H1 (cell line): ENCODE data around the gene TMEM255B. TPM values are rescaled to one million over a fixed set of nuclear protein-coding genes. Genes with fewer than 3 reads are reported as not detected.

Experiments used
- ASH2L ChIP-seq: fragments of 200-600, 300-600 bp; sonication (generic); IDR thresholded peaks from one replicate; pipeline ENCODE4 v1.7.1; 2017; ENCODE audit warnings: low read length
- CBX5 ChIP-seq: fragments of 300-800, 300-1000 bp; sonication (generic); IDR thresholded peaks from 2 replicates; pipeline ENCODE4 v1.7.1; 2016; ENCODE audit warnings: antibody characterized with exemption, low read length, low read depth
- EP300 ChIP-seq, 2 experiments: IDR thresholded peaks; 1 replicate in 1 of 2; 2 replicates in 1 of 2; pipeline ENCODE4 v1.6.1; 2011 to 2012; ENCODE audit warnings: low read depth in 2 of 2, low read length in 2 of 2, mild to moderate bottlenecking in 2 of 2, borderline replicate concordance in 1 of 2, inconsistent platforms in 1 of 2, moderate library complexity in 1 of 2
- FOSL1 ChIP-seq: IDR thresholded peaks from 2 replicates; pipeline ENCODE4 v1.6.1; 2011; ENCODE audit warnings: mild to moderate bottlenecking, low read depth, low read length, moderate library complexity; ENCODE audit not compliant: insufficient read depth
- RAD21 ChIP-seq, 2 experiments: IDR thresholded peaks in 1 of 2; conservative IDR thresholded peaks in 1 of 2; 2 replicates each; pipeline ENCODE4 v1.6.1; 2011; ENCODE audit warnings: low read depth in 2 of 2, low read length in 2 of 2, improper control_type of control experiment in 1 of 2, inconsistent platforms in 1 of 2, mild to moderate bottlenecking in 1 of 2, moderate library complexity in 1 of 2
- SP1 ChIP-seq: IDR thresholded peaks from 2 replicates; pipeline ENCODE4 v1.6.1; 2011; ENCODE audit warnings: low read depth, low read length
- SP4 ChIP-seq: IDR thresholded peaks from 2 replicates; pipeline ENCODE4 v1.6.1; 2012; ENCODE audit warnings: low read length, inconsistent platforms
- TAF7 ChIP-seq: optimal IDR thresholded peaks from 2 replicates; pipeline ENCODE3; 2011; ENCODE audit warnings: low read depth, mild to moderate bottlenecking, inconsistent platforms, low read length, moderate library complexity, borderline replicate concordance
- polyA plus RNA-seq, 7 experiments: library from polyadenylated mRNA; depleted of rRNA in 3 of 7; stranded (reverse) in 5 of 7; unstranded in 2 of 7; fragments of >200 nt in 5 of 7; fragments of 200-250 nt in 2 of 7; gene quantifications; 1 replicate in 5 of 7; 2 replicates in 1 of 7; 4 replicates in 1 of 7; pipeline versions ENCODE4 v1.2.1 to v1.2.3, GENCODE V29; 2011 to 2013; ENCODE audit warnings: missing spikeins in 2 of 7, mixed read lengths in 2 of 7
- total RNA-seq: library from RNA; stranded (reverse); fragmentation: NEBNext Ultra II Directional; extraction: Animal tissue kit (Norgen Biotek cat#: 25700); gene quantifications from 2 replicates; pipeline ENCODE4 v1.2.1, GENCODE V29; 2021
- TF ChIP-seq, protein P1 (sequence below): fragments of 300-600 bp; sonication (generic); IDR thresholded peaks from 2 replicates; pipeline ENCODE4 v1.7.1; 2012; ENCODE audit warnings: low read length, moderate library complexity, mild to moderate bottlenecking, inconsistent platforms; ENCODE audit not compliant: insufficient replicate concordance
- TF ChIP-seq, protein P2 (sequence below): IDR thresholded peaks from 2 replicates; pipeline ENCODE4 v1.6.1; 2012; ENCODE audit warnings: inconsistent platforms

TMEM255B gene
- total and polyA plus RNA-seq, 2 of the 8 experiments (the other 6 are each of a cell fraction or from before 2014, with no cell fraction given) = 3.4 to 4.4 TPM

DNA sequence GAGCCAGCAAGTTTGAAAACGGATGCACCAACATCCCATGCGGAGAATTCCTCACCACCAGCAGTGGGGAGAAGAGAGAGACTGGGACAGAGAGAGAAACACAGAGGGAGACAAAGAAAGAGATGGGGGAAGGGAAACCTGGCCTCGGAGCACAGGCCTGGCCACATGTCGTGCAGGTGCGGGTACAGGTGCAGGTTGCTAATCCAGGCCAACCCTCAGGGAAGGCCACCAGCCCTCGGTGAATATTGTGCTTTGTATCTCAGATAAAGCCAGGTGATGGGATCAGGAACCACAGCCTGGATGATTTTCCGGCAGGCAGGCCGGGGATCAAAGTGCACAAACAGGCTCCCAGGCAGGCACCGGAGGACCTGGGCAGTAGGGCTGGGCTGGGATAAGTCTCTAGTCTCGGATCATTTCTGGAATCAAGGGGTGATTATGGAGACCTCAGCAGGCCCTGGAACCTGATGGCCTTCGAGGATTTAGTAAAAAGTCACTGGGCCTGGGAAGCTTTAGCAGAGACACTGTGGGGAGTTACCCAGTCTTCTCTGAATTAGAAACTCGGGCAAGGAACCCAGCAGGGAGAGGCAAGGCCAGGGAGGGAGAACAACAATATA, 101.1 kb downstream of the TMEM255B start (continued):
- TF ChIP-seq ASH2L (peak; percentile 63), FOSL1 (no peak), TAF7 (no peak), CBX5 (no peak), SP4 (no peak), SP1 (0 out of 2 replicates have a peak, but pooled peaks have one; percentile 35), EP300 (IDR thresholded peaks at IDR 0.05; ENCODE audit: borderline replicate concordance in 1 of 2, low read depth in 2 of 2, low read length in 2 of 2) (peak in 1 of 2 experiments; percentile 31; a peak in 1 of 3 replicates), RAD21 (IDR thresholded peaks at IDR 0.05 in 1 of 2, conservative IDR thresholded peaks at IDR 0.05 in 1 of 2; ENCODE audit: low read depth in 2 of 2, low read length in 2 of 2) (no peak)
- TF ChIP-seq, protein P1, sequence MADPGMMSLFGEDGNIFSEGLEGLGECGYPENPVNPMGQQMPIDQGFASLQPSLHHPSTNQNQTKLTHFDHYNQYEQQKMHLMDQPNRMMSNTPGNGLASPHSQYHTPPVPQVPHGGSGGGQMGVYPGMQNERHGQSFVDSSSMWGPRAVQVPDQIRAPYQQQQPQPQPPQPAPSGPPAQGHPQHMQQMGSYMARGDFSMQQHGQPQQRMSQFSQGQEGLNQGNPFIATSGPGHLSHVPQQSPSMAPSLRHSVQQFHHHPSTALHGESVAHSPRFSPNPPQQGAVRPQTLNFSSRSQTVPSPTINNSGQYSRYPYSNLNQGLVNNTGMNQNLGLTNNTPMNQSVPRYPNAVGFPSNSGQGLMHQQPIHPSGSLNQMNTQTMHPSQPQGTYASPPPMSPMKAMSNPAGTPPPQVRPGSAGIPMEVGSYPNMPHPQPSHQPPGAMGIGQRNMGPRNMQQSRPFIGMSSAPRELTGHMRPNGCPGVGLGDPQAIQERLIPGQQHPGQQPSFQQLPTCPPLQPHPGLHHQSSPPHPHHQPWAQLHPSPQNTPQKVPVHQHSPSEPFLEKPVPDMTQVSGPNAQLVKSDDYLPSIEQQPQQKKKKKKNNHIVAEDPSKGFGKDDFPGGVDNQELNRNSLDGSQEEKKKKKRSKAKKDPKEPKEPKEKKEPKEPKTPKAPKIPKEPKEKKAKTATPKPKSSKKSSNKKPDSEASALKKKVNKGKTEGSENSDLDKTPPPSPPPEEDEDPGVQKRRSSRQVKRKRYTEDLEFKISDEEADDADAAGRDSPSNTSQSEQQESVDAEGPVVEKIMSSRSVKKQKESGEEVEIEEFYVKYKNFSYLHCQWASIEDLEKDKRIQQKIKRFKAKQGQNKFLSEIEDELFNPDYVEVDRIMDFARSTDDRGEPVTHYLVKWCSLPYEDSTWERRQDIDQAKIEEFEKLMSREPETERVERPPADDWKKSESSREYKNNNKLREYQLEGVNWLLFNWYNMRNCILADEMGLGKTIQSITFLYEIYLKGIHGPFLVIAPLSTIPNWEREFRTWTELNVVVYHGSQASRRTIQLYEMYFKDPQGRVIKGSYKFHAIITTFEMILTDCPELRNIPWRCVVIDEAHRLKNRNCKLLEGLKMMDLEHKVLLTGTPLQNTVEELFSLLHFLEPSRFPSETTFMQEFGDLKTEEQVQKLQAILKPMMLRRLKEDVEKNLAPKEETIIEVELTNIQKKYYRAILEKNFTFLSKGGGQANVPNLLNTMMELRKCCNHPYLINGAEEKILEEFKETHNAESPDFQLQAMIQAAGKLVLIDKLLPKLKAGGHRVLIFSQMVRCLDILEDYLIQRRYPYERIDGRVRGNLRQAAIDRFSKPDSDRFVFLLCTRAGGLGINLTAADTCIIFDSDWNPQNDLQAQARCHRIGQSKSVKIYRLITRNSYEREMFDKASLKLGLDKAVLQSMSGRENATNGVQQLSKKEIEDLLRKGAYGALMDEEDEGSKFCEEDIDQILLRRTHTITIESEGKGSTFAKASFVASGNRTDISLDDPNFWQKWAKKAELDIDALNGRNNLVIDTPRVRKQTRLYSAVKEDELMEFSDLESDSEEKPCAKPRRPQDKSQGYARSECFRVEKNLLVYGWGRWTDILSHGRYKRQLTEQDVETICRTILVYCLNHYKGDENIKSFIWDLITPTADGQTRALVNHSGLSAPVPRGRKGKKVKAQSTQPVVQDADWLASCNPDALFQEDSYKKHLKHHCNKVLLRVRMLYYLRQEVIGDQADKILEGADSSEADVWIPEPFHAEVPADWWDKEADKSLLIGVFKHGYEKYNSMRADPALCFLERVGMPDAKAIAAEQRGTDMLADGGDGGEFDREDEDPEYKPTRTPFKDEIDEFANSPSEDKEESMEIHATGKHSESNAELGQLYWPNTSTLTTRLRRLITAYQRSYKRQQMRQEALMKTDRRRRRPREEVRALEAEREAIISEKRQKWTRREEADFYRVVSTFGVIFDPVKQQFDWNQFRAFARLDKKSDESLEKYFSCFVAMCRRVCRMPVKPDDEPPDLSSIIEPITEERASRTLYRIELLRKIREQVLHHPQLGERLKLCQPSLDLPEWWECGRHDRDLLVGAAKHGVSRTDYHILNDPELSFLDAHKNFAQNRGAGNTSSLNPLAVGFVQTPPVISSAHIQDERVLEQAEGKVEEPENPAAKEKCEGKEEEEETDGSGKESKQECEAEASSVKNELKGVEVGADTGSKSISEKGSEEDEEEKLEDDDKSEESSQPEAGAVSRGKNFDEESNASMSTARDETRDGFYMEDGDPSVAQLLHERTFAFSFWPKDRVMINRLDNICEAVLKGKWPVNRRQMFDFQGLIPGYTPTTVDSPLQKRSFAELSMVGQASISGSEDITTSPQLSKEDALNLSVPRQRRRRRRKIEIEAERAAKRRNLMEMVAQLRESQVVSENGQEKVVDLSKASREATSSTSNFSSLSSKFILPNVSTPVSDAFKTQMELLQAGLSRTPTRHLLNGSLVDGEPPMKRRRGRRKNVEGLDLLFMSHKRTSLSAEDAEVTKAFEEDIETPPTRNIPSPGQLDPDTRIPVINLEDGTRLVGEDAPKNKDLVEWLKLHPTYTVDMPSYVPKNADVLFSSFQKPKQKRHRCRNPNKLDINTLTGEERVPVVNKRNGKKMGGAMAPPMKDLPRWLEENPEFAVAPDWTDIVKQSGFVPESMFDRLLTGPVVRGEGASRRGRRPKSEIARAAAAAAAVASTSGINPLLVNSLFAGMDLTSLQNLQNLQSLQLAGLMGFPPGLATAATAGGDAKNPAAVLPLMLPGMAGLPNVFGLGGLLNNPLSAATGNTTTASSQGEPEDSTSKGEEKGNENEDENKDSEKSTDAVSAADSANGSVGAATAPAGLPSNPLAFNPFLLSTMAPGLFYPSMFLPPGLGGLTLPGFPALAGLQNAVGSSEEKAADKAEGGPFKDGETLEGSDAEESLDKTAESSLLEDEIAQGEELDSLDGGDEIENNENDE = no peak
- TF ChIP-seq, protein P2, sequence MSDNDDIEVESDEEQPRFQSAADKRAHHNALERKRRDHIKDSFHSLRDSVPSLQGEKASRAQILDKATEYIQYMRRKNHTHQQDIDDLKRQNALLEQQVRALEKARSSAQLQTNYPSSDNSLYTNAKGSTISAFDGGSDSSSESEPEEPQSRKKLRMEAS = peak; percentile 98
